Aorta (tissue), 5 donors: ENCODE results near the gene FAM13B. TPM values are rescaled to one million over a fixed set of nuclear protein-coding genes. Genes with fewer than 3 reads are reported as not detected.
"Not testable (repeated sequence)": the region's sequence is repeated elsewhere in the genome, so short reads cannot be mapped to it uniquely, and the experiment has no call there.

Experiments
- ATAC-seq: fragments of 200-7000 bp; cut with Tn5 transposase; one replicate; pipeline ENCODE4 v1.9.1; 2022; ENCODE audit warnings: moderate library complexity; ENCODE audit not compliant: low FRiP score
- DNase-seq, 2 donors: peaks; one replicate each; pipeline ENCODE4 v3.0.0-alpha.2; 2020
- H3K27ac ChIP-seq, 2 donors: one replicate each; pipeline ENCODE4 v1.5.1; 2013; ENCODE audit warnings: low read length in 2 of 2, mild to moderate bottlenecking in 2 of 2, moderate library complexity in 2 of 2, control low read depth in 1 of 2, inconsistent platforms in 1 of 2, low read depth in 1 of 2
- H3K27me3 ChIP-seq, 2 donors: one replicate each; pipeline ENCODE4 v1.6.1; 2013; ENCODE audit warnings: control low read depth in 1 of 2, low read length in 1 of 2, mild to moderate bottlenecking in 1 of 2, moderate library complexity in 1 of 2; ENCODE audit not compliant: insufficient read depth in 2 of 2, control insufficient read depth in 1 of 2
- H3K36me3 ChIP-seq, 2 donors: one replicate each; pipeline ENCODE4 v1.6.1; 2013; ENCODE audit warnings: control low read depth in 1 of 2, low read length in 1 of 2, mild to moderate bottlenecking in 1 of 2; ENCODE audit not compliant: insufficient read depth in 2 of 2, control insufficient read depth in 1 of 2
- H3K4me1 ChIP-seq, 2 donors: one replicate each; pipeline ENCODE4 v1.6.1; 2013; ENCODE audit warnings: low read length in 2 of 2, control low read depth in 1 of 2, mild to moderate bottlenecking in 1 of 2, moderate library complexity in 1 of 2; ENCODE audit not compliant: insufficient read depth in 2 of 2, control insufficient read depth in 1 of 2
- H3K4me3 ChIP-seq, 2 donors: one replicate each; pipeline ENCODE4 v1.5.1; 2013; ENCODE audit warnings: low read length in 2 of 2, control low read depth in 1 of 2, mild to moderate bottlenecking in 1 of 2
- H3K9me3 ChIP-seq: one replicate; pipeline ENCODE4 v1.6.1; 2013; ENCODE audit warnings: mild to moderate bottlenecking, low read length; ENCODE audit not compliant: control insufficient read depth
- WGBS, 2 donors: extraction: QIAGEN DNeasy Blood & Tissue Kit; methylation state at CpG; one replicate each; pipeline ENCODE4 v1.1.7; 2013; 5-methylcytosine and 5-hydroxymethylcytosine counted together
- intact Hi-C, 2 donors: fragments of 100-400 bp; cut with DNase I; formaldehyde crosslinking; loops; one replicate each; pipeline versions ENCODE4 v1.14.2 to v1.15.0; 2022
- polyA plus RNA-seq, 2 donors: library from polyadenylated mRNA; stranded (reverse); fragments of 200-250 nt; gene quantifications; one replicate each; pipeline ENCODE4 v1.2.3, GENCODE V29; 2013
- total RNA-seq, 2 donors: library from RNA; stranded (reverse); fragmentation: NEBNext Ultra II Directional; extraction: Animal tissue kit (Norgen Biotek cat#: 25700); gene quantifications; one replicate each; pipeline ENCODE4 v1.2.1, GENCODE V29; 2021
- donor health status: healthy with polysubstance abuse.
- donor health status: Bipolar disorder and iron deficiency.
- donor health status: DM: no; HTN: no; CAD: no.
- donor health status: DM: no; HTN: no; CAD: no.
- donor health status: DM: yes; HTN: yes; CAD: no.

FAM13B gene
- total and polyA plus RNA-seq, 4 donors, result 26.0 to 69.0 (median 48.0) TPM

DNA sequence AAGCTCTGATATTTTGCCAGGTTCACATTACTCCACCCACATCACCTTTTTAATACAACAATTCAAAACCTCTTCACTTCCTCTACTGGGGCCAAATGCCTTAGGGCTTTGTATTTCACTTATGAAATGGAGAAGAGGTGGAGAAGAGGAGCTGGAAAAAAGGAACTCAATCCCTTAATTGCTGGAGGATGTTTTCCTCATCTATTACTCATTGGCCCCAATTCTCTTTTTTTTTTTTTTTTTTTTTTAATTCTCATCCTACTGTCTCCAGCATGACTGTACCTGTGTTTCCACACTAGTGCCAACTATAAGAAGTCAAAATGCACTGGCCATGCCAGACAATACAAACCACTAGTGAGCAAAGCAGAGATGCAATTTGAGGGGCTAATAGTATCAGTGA is 20.9 kb downstream of the FAM13B start:
- Histone ChIP-seq H3K27ac (no peak overlapping the region), H3K4me3 (no peak overlapping the region), H3K4me1 (peaks cover 1 to 3% of the 10 kb centered on the region in 2 donors), H3K9me3 (no peaks in the 10 kb centered on the region), H3K27me3 (no peaks in the 10 kb centered on the region), H3K36me3 (peaks cover 0 to 3% of the 10 kb centered on the region in 2 donors)
- DNase-seq (no peak), ATAC-seq (no peak)
- intact Hi-C loops, result no loop called here

DNA sequence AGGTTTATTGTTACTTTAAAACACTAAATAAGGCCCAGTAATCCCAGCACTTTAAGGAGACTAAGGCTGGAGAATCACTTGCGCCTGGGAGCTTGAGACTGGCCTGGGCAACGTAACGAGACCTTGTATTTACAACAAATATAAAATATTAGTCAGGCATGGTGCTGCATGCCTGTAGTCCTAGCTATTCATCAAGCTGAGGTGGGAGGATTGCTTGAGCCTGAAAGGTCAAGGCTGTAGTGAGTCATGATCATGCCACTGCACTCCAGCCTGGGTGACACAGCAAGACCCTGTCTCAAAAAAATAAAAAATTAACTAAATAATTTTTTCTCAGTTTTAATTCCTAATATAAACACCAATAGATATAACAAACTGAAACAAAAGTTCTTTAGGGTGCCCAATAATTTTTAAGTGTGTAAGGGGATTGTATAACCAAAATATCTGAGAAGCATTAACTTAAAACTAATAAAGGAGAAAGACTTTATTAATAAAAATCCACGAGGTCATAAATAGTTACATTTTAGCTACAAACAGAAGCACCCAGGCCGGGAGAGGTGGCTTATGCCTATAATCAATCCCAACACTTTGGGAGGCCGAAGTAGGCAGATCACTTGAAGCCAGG is 32.7 kb downstream of the FAM13B start:
- intact Hi-C loops, result no loop called here
- ATAC-seq (no peak), DNase-seq (no peak)
- 80 to 85% methylated on average over 6 of the region's 6 CpGs for WGBS, 2 donors
- Histone ChIP-seq H3K4me3 (no peak overlapping the region), H3K27me3 (no peaks in the 10 kb centered on the region), H3K27ac (no peak overlapping the region), H3K4me1 (no peaks in the 10 kb centered on the region), H3K36me3 (peaks cover 2 to 5% of the 10 kb centered on the region in 2 donors), H3K9me3 (no peaks in the 10 kb centered on the region)

DNA sequence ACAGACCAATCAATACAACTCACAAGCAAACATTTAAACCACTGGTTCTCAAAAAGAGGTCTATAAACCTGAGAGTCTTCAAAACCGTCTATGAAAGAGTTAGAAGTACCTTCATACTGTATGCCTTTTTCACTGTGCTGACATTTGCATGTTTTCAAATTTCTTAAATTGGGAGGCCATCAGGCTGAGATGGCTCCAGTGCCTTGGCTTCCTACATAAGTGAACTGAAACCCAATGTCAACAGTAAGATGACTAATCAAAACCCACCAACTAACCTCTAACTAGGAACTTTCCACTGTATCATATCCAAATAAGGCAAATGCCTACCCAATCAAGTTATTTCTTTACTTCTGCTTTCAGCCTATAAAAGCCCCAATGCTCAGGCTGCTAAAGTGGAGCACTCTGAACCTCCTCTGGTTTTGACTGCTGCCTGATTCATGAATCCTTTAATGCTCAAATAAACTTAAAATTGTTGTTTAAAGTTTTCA is 35.1 kb downstream of the FAM13B start:
- intact Hi-C loops, result loop anchor here in 1 of 2 donors (5.0 kb wide), 1 partner anchor 160 kb away; no protein-coding TSS in a partner anchor
- Histone ChIP-seq H3K27ac (no peak overlapping the region), H3K4me1 (peaks cover 0 to 1% of the 10 kb centered on the region in 2 donors), H3K27me3 (no peaks in the 10 kb centered on the region), H3K36me3 (peaks cover 2 to 5% of the 10 kb centered on the region in 2 donors), H3K4me3 (no peak overlapping the region), H3K9me3 (no peaks in the 10 kb centered on the region)
- whole genome bisulfite sequencing, 2 donors, result 90 to 92% methylated on average over 1 of the region's 1 CpG
- DNase-seq, result no peak
- ATAC-seq, result no peak

DNA sequence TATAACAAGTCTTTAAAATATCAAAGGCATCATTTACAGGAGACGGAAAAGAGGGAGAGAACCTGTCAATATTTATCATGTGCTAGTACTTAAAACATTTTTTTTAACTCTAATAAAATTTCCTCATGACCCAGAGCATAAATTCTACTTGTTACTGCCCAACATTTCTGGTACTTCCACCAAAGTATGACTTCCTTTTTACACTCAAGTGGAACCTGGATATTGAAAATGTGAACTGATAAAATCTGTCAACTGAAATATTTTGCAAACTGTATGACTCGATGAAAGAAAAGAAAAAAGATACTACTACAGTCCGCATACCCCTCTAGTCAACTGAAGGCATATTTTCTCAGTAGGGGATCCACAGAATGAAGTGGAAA is 37.1 kb downstream of the FAM13B start:
- intact Hi-C loops, result loop anchor here in 1 of 2 donors (5.0 kb wide), 1 partner anchor 158 kb away; no protein-coding TSS in a partner anchor
- Histone ChIP-seq H3K9me3 (no peaks in the 10 kb centered on the region), H3K4me1 (peaks cover 0 to 1% of the 10 kb centered on the region in 2 donors), H3K36me3 (peaks cover 2 to 5% of the 10 kb centered on the region in 2 donors), H3K27me3 (no peaks in the 10 kb centered on the region), H3K27ac (no peak overlapping the region), H3K4me3 (no peak overlapping the region)
- ATAC-seq (no peak), DNase-seq (no peak)
- WGBS, 2 donors, result 56 to 59% methylated on average over 3 of the region's 3 CpGs

DNA sequence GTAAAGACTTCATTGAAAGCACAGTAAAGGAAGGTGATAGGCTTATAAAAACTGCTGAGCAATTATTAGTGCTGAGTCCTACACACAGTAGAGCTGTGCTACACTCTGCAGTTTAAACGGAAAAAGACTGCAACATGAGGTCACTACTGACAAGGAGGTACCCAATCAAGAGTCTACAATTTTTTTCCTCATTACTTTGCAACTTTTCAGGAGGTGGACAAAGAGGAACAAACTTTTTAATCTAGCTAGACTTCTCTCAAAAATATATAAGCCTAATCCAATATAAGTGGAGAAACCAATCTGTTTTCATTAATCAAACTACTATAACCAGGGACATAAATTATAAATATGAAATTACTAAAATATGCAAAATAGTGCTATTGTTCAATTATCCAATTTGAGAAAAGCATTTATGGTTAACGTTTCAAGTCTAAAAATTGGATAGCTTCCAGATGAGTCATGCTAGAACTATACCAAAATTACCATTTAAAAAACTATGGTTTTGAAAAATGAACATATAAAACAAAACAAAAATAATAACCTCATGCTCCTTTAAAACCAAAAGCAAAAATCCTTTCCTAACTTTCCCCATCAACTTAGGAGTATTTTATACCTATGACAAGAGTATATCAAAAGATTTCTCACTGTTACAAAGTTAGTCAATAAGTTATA is 37.7 kb downstream of the FAM13B start:
- no peak overlapping the region for H3K27ac ChIP-seq
- H3K9me3 ChIP-seq, result no peaks in the 10 kb centered on the region
- intact Hi-C loops, result loop anchor here in 1 of 2 donors (5.0 kb wide), 1 partner anchor 158 kb away; no protein-coding TSS in a partner anchor
- DNase-seq (no peak), ATAC-seq (no peak)
- 4% methylated on average over 2 of the region's 2 CpGs for WGBS, 2 donors
- no peak overlapping the region for H3K4me3 ChIP-seq
- H3K27me3 ChIP-seq, result no peaks in the 10 kb centered on the region
- peaks cover 0 to 1% of the 10 kb centered on the region in 2 donors for H3K4me1 ChIP-seq
- H3K36me3 ChIP-seq, result peaks cover 2 to 5% of the 10 kb centered on the region in 2 donors

DNA sequence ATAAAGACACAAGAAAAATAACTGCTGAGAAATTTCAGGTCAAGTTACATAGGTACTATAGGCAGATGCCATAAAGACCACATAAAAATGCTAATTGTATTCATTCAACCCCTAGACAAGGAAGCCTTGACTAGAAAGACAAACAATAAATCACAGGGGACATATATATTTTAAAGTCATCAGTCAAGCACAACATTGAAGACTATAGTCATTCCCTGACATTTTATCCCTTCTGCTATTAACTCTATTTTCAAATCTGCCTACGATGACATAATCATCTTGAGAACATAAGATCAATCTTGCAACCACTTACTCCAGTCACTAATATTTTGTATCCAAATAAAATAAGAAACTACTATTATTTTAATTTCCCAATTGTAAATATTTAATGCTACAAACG is 38.3 kb downstream of the FAM13B start:
- H3K27me3 ChIP-seq, result no peaks in the 10 kb centered on the region
- no peaks in the 10 kb centered on the region for H3K9me3 ChIP-seq
- DNase-seq (no peak), ATAC-seq (no peak)
- H3K4me3 ChIP-seq, result no peak overlapping the region
- peaks cover 2 to 5% of the 10 kb centered on the region in 2 donors for H3K36me3 ChIP-seq
- peaks cover 0 to 1% of the 10 kb centered on the region in 2 donors for H3K4me1 ChIP-seq
- 56 to 58% methylated on average over 2 of the region's 2 CpGs for WGBS, 2 donors
- no peak overlapping the region for H3K27ac ChIP-seq
- intact Hi-C loops, result no loop called here

DNA sequence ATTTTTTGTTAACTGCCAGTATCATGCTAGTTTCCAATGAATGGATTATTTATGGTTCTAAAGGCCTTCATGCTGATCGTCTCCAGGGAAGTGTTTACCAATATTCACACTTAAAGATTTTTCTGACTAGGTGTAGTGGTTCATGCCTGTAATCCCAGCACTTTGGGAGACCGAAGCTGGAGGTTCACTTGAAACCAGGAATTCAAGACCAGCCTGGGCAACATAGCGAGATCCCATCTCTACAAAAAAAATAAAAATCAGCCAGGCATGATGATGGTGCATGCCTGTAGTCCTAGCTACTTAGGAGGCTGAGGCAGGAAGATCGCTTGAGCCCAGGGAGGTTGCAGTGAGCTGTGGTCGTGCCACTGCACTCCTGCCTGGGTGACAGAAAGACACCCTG is 43.5 kb downstream of the FAM13B start:
- Histone ChIP-seq H3K9me3 (no peaks in the 10 kb centered on the region), H3K4me3 (no peak overlapping the region), H3K4me1 (no peaks in the 10 kb centered on the region), H3K27ac (no peak overlapping the region), H3K27me3 (no peaks in the 10 kb centered on the region), H3K36me3 (no peaks in the 10 kb centered on the region)
- DNase-seq (no peak), ATAC-seq (no peak)
- WGBS, 2 donors, result 94 to 96% methylated on average over 5 of the region's 5 CpGs
- intact Hi-C loops, result no loop called here

DNA sequence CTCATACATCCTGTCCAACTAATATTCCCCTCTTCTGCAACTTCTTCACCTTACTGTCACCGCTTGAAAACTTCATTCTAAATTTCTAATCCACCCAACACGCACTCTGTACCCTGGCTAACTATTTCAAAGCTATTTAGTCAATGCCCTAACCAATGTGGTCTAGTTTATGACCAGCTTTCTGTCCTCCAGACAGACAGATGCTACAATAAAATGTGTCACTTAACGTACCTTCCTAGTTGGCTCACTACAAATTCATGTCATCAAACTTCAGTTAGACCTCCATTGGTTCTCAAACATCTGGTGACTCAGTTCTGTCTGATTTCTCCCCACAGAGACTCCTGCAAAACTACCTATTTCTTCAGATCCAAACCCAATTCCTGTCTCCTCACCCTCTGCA is 57.7 kb downstream of the FAM13B start:
- no peaks in the 10 kb centered on the region for H3K9me3 ChIP-seq
- no peak overlapping the region for H3K4me3 ChIP-seq
- no peaks in the 10 kb centered on the region for H3K27me3 ChIP-seq
- no peaks in the 10 kb centered on the region for H3K4me1 ChIP-seq
- 94 to 98% methylated on average over 3 of the region's 3 CpGs for WGBS, 2 donors
- peaks cover 0 to 4% of the 10 kb centered on the region in 2 donors for H3K36me3 ChIP-seq
- intact Hi-C loops, result no loop called here
- DNase-seq (no peak), ATAC-seq (no peak)
- no peak overlapping the region for H3K27ac ChIP-seq

DNA sequence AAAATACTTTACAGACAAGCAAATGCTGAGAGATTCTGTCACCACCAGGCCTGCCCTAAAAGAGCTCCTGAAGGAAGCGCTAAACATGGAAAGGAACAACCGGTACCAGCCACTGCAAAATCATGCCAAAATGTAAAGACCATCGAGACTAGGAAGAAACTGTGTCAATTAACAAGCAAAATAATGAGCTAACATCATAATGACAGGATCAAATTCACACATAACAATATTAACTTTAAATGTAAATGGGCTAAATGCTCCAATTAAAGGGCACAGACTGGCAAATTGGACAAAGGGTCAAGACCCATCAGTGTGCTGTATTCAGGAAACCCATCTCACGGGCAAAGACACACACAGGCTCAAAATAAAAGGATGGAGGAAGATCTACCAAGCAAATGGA is 62.5 kb downstream of the FAM13B start:
- DNase-seq, intact Hi-C loops, H3K4me3 ChIP-seq, H3K4me1 ChIP-seq, H3K27ac ChIP-seq, H3K27me3 ChIP-seq, H3K9me3 ChIP-seq, H3K36me3 ChIP-seq, ATAC-seq: not testable (repeated sequence)
- 98 to 100% methylated on average over 3 of the region's 4 CpGs for WGBS, 2 donors
